ENCODE data around the gene KISS1R.
"Not testable (repeated sequence)": the region's sequence is repeated elsewhere in the genome, so short reads cannot be mapped to it uniquely, and the experiment has no call there.

Gene KISS1R

GRCh38 chr19:955803-956765 lies 39.0 kb downstream of the KISS1R start:
- FAIRE-seq: no peak

GRCh38 chr19:956766-957440 lies 39.8 kb downstream of the KISS1R start:
- FAIRE-seq: no peak

GRCh38 chr19:957578-957977 lies 40.4 kb downstream of the KISS1R start:
- not testable (repeated sequence) for FAIRE-seq

GRCh38 chr19:958967-959855 lies 42.1 kb downstream of the KISS1R start:
- FAIRE-seq: no peak

- no peak for FAIRE-seq
Observed at GRCh38 chr19:960020-960419, 42.9 kb downstream of the KISS1R start.

- no peak for FAIRE-seq
Observed at GRCh38 chr19:960601-960938, 43.4 kb downstream of the KISS1R start.

GRCh38 chr19:961866-962620 lies 44.9 kb downstream of the KISS1R start:
- FAIRE-seq: no peak

GRCh38 chr19:962683-963400 lies 45.7 kb downstream of the KISS1R start:
- no peak for FAIRE-seq

GRCh38 chr19:963486-963951 lies 46.4 kb downstream of the KISS1R start:
- FAIRE-seq: no peak

GRCh38 chr19:964116-964520 lies 47.0 kb downstream of the KISS1R start:
- FAIRE-seq: no peak

GRCh38 chr19:964761-965694 lies 47.9 kb downstream of the KISS1R start:
- no peak for FAIRE-seq

GRCh38 chr19:966485-967088 lies 49.5 kb downstream of the KISS1R start:
- FAIRE-seq: no peak

Data from A204.1 (cell line).